NT2/D1 (cell line): ENCODE data around the gene C1orf174.
A peak's percentile ranks its signal among the peaks of the same experiment; 100 is the strongest.

Experiments
- DNase-seq: peaks from one replicate; pipeline ENCODE4 v3.0.0-alpha.2; 2011; ENCODE audit warnings: low read depth, low spot score
- H3K27me3 ChIP-seq: 2 replicates; pipeline ENCODE4 v1.6.0; 2011; ENCODE audit warnings: mild to moderate bottlenecking; ENCODE audit not compliant: insufficient read length, insufficient read depth
- H3K36me3 ChIP-seq: 2 replicates; pipeline ENCODE4 v1.6.1; 2011; ENCODE audit warnings: mild to moderate bottlenecking, low read length, mixed read lengths; ENCODE audit not compliant: insufficient read depth, insufficient read length
- H3K4me1 ChIP-seq: 2 replicates; pipeline ENCODE4 v1.5.1; 2011; ENCODE audit not compliant: insufficient read depth, insufficient read length
- H3K4me3 ChIP-seq: 2 replicates; pipeline ENCODE4 v1.5.1; 2011; ENCODE audit warnings: low read depth; ENCODE audit not compliant: insufficient read length
- H3K9ac ChIP-seq: 2 replicates; pipeline ENCODE4 v1.6.0; 2011; ENCODE audit warnings: low read depth; ENCODE audit not compliant: insufficient read length
- H3K9me3 ChIP-seq: 2 replicates; pipeline ENCODE4 v1.5.1; 2011; ENCODE audit warnings: mild to moderate bottlenecking, low read length; ENCODE audit not compliant: insufficient read depth
- SUZ12 ChIP-seq: IDR thresholded peaks from 2 replicates; pipeline ENCODE4 v1.6.1; 2011; ENCODE audit not compliant: insufficient read length, insufficient read depth; ENCODE audit errors: extremely low read depth
- YY1 ChIP-seq: IDR thresholded peaks from 2 replicates; pipeline ENCODE4 v1.6.1; 2011; ENCODE audit not compliant: insufficient read length, insufficient read depth
- ZNF274 ChIP-seq: IDR thresholded peaks from 2 replicates; pipeline ENCODE4 v1.6.1; 2011; ENCODE audit warnings: mild to moderate bottlenecking, low read depth, low read length

Gene C1orf174

GRCh38 chr1:3910857-3911845 lies 11.1 kb upstream of the C1orf174 start:
- no peaks in the 10 kb centered on the region for H3K9me3 ChIP-seq

GRCh38 chr1:3910049-3910731 lies 10.1 kb upstream of the C1orf174 start:
- H3K4me1 ChIP-seq, result peaks cover 17% of the 10 kb centered on the region
- DNase-seq, result no peak

More at GRCh38 chr1:3910857-3911845, 11.1 kb upstream of the C1orf174 start:
- Histone ChIP-seq H3K4me1 (peaks cover 15% of the 10 kb centered on the region), H3K4me3 (peak overlapping the region; percentile 11), H3K27me3 (no peaks in the 10 kb centered on the region), H3K9ac (peak overlapping the region; percentile 76), H3K36me3 (no peaks in the 10 kb centered on the region)
- TF ChIP-seq YY1 (no peak), ZNF274 (no peak), SUZ12 (no peak)
- DNase-seq, result peak; percentile 73

GRCh38 chr1:3909615-3910014 lies 9.5 kb upstream of the C1orf174 start:
- Histone ChIP-seq H3K27me3 (no peaks in the 10 kb centered on the region), H3K4me1 (peaks cover 17% of the 10 kb centered on the region), H3K9ac (no peak overlapping the region), H3K36me3 (no peaks in the 10 kb centered on the region), H3K4me3 (no peak overlapping the region), H3K9me3 (no peaks in the 10 kb centered on the region)
- TF ChIP-seq YY1 (no peak), ZNF274 (no peak), SUZ12 (no peak)
- DNase-seq, result no peak

More at GRCh38 chr1:3910049-3910731, 10.1 kb upstream of the C1orf174 start:
- TF ChIP-seq ZNF274, result no peak
- TF ChIP-seq SUZ12, result no peak
- TF ChIP-seq YY1, result no peak
- Histone ChIP-seq H3K4me3 (no peak overlapping the region), H3K27me3 (no peaks in the 10 kb centered on the region), H3K36me3 (no peaks in the 10 kb centered on the region), H3K9ac (no peak overlapping the region), H3K9me3 (no peaks in the 10 kb centered on the region)

- Histone ChIP-seq H3K4me3 (no peak overlapping the region), H3K27me3 (no peaks in the 10 kb centered on the region), H3K9ac (no peak overlapping the region), H3K4me1 (peaks cover 17% of the 10 kb centered on the region), H3K9me3 (no peaks in the 10 kb centered on the region), H3K36me3 (peaks cover 2% of the 10 kb centered on the region)
- no peak for DNase-seq
- no peak for TF ChIP-seq ZNF274
- no peak for TF ChIP-seq SUZ12
- no peak for TF ChIP-seq YY1
These were observed 8.9 kb upstream of the C1orf174 start for GRCh38 chr1:3908886-3909517.

- DNase-seq, result no peak
- Histone ChIP-seq H3K27me3 (no peaks in the 10 kb centered on the region), H3K9me3 (no peaks in the 10 kb centered on the region), H3K36me3 (peaks cover 2% of the 10 kb centered on the region), H3K4me3 (no peak overlapping the region), H3K9ac (no peak overlapping the region), H3K4me1 (peaks cover 23% of the 10 kb centered on the region)
- TF ChIP-seq SUZ12 (no peak), YY1 (no peak), ZNF274 (no peak)
These were observed 7.6 kb upstream of the C1orf174 start for GRCh38 chr1:3907621-3908165.

- no peak for DNase-seq
- H3K4me1 ChIP-seq, result peaks cover 24% of the 10 kb centered on the region
- TF ChIP-seq SUZ12, result no peak
- TF ChIP-seq YY1, result no peak
- no peak for TF ChIP-seq ZNF274
These were observed 7.0 kb upstream of the C1orf174 start for GRCh38 chr1:3907031-3907534.

More at GRCh38 chr1:3907031-3907534, 7.0 kb upstream of the C1orf174 start:
- H3K9me3 ChIP-seq, result no peaks in the 10 kb centered on the region
- no peak overlapping the region for H3K4me3 ChIP-seq
- no peaks in the 10 kb centered on the region for H3K27me3 ChIP-seq
- no peak overlapping the region for H3K9ac ChIP-seq
- peaks cover 2% of the 10 kb centered on the region for H3K36me3 ChIP-seq
